OCI-LY1 (cell line): ENCODE measurements around the gene ARHGAP33.

Experiments used
- EZH2 ChIP-seq: fragments of 200-600 bp; sonication (generic), shearing (Covaris generic); IDR thresholded peaks from 2 replicates; pipeline ENCODE4 v1.8.0; 2017; ENCODE audit warnings: borderline replicate concordance, mixed run types, mild to moderate bottlenecking, antibody characterized with exemption, low read length, moderate library complexity, mixed read lengths
- TF ChIP-seq, protein P1 (sequence below): fragments of 200-600 bp; sonication (generic), shearing (Covaris generic); IDR thresholded peaks from 2 replicates; pipeline ENCODE4 v1.5.1; 2017; ENCODE audit warnings: mild to moderate bottlenecking, antibody characterized with exemption, low read length, moderate library complexity, mixed read lengths

DNA sequence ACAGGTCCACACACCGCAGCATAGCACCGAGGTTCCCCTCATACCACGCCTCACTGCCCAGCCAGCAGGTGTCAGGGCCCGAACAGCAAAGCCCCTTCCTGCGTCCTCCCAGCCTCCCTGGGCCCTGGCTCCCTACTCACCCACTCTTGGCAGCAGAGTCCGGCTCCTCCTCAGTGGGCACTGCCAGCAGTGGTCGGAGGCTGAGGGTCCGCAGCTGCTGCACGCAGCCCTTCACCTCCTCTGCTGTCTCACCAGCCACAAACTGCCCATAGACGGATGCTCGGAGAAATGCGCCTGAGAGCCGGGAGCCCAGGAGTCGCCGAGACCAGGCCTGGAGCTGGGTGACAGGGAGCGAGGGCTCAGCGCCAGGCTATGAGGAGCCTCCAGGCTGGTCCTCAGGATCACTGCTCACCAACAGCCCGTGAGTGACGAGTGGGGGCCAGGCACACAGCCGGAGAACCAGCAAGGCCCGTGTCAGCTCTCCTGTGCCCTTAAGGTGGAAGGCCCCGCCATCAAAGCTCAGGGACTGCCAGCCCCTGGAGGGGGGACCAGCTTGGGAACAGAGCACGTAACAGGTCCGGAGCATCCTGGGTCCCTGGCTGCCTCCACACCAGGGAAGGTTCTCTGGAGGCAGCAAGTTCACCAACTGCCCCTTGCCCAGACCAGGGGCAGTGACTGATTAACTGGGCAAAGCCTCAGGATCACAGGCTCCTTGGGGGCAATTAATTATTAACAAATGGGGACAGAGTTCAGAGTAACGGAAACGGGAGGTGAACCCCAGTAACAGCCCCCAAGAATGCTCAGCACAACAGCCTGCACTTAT is 37.1 kb downstream of the ARHGAP33 start, which contains the start of gene PRODH2:
- TF ChIP-seq, protein P1, sequence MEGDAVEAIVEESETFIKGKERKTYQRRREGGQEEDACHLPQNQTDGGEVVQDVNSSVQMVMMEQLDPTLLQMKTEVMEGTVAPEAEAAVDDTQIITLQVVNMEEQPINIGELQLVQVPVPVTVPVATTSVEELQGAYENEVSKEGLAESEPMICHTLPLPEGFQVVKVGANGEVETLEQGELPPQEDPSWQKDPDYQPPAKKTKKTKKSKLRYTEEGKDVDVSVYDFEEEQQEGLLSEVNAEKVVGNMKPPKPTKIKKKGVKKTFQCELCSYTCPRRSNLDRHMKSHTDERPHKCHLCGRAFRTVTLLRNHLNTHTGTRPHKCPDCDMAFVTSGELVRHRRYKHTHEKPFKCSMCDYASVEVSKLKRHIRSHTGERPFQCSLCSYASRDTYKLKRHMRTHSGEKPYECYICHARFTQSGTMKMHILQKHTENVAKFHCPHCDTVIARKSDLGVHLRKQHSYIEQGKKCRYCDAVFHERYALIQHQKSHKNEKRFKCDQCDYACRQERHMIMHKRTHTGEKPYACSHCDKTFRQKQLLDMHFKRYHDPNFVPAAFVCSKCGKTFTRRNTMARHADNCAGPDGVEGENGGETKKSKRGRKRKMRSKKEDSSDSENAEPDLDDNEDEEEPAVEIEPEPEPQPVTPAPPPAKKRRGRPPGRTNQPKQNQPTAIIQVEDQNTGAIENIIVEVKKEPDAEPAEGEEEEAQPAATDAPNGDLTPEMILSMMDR = no peak
- no peak for TF ChIP-seq EZH2
